WTC11 (cell line): ENCODE results near the gene AOC1. TPM values are rescaled to one million over a fixed set of nuclear protein-coding genes. Genes with fewer than 3 reads are reported as not detected.

ENCODE experiments used
- ATAC-seq: fragments of 200-7000 bp; cut with Tn5 transposase; 2 replicates; pipeline ENCODE4 v1.10.0; 2021; ENCODE audit warnings: mild to moderate bottlenecking, moderate library complexity
- CTCF ChIA-PET: fragments of 300-600 bp; sonication (Branson Sonifier 250); formaldehyde crosslinking; loops from one replicate; lab custom pipeline; 2021; ENCODE audit warnings: antibody characterized with exemption; lab: Charles Lee
- POLR2A ChIA-PET: fragments of 350-600 bp; sonication (Branson Sonifier 250); formaldehyde crosslinking; loops from one replicate; lab custom pipeline; 2021; ENCODE audit warnings: antibody characterized with exemption; lab: Charles Lee
- DNase-seq: peaks from one replicate; pipeline ENCODE4 v3.0.0; 2021; ENCODE audit warnings: low spot score
- H3K27ac Mint-ChIP-seq: 2 replicates; pipeline ENCODE4 v1.8.0; 2021; ENCODE audit warnings: mixed read lengths
- H3K27me3 Mint-ChIP-seq: 2 replicates; pipeline ENCODE4 v1.8.0; 2021; ENCODE audit warnings: low read depth, mild to moderate bottlenecking, moderate library complexity, mixed read lengths
- H3K36me3 Mint-ChIP-seq: 2 replicates; pipeline ENCODE4 v1.8.0; 2021; ENCODE audit warnings: mixed read lengths
- H3K4me1 Mint-ChIP-seq: 2 replicates; pipeline ENCODE4 v1.8.0; 2022; ENCODE audit warnings: mixed read lengths
- H3K4me3 Mint-ChIP-seq: 2 replicates; pipeline ENCODE4 v1.8.0; 2021; ENCODE audit warnings: mild to moderate bottlenecking, moderate library complexity, mixed read lengths
- H3K9me3 Mint-ChIP-seq: 2 replicates; pipeline ENCODE4 v1.8.0; 2021; ENCODE audit warnings: mixed read lengths
- ATF3 ChIP-seq: sonication (generic); formaldehyde crosslinking; conservative IDR thresholded peaks from 2 replicates; pipeline ENCODE4 v1.8.1; 2022; ENCODE audit warnings: mild to moderate bottlenecking, missing genetic modification reagents
- EMX1 ChIP-seq: fragments of 250-450 bp; sonication (Bioruptor Pico); IDR thresholded peaks from 2 replicates; pipeline ENCODE4 v1.8.0; 2021; ENCODE audit warnings: mild to moderate bottlenecking
- JUN ChIP-seq: sonication (generic); formaldehyde crosslinking; IDR thresholded peaks from 2 replicates; pipeline ENCODE4 v1.8.0; 2023; ENCODE audit warnings: mild to moderate bottlenecking, missing genetic modification reagents
- KAT7 ChIP-seq: sonication (generic); formaldehyde crosslinking; IDR thresholded peaks from 2 replicates; pipeline ENCODE4 v1.8.1; 2023; ENCODE audit warnings: missing genetic modification reagents, mild to moderate bottlenecking, borderline replicate concordance
- NR3C1 ChIP-seq: sonication (generic); formaldehyde crosslinking; conservative IDR thresholded peaks from 2 replicates; pipeline ENCODE4 v1.8.1; 2023; ENCODE audit warnings: low read depth, mild to moderate bottlenecking, missing genetic modification reagents
- OVOL2 ChIP-seq: fragments of 250-450 bp; sonication (Bioruptor Pico); IDR thresholded peaks from 2 replicates; pipeline ENCODE4 v1.9.0; 2021; ENCODE audit warnings: mild to moderate bottlenecking, borderline replicate concordance
- SMAD4 ChIP-seq: sonication (generic); formaldehyde crosslinking; IDR thresholded peaks from 2 replicates; pipeline ENCODE4 v1.8.0; 2022; ENCODE audit warnings: mild to moderate bottlenecking, missing genetic modification reagents
- SOX15 ChIP-seq: fragments of 250-450 bp; sonication (Bioruptor Pico); IDR thresholded peaks from 2 replicates; pipeline ENCODE4 v1.9.0; 2021; ENCODE audit warnings: mild to moderate bottlenecking
- ZBTB21 ChIP-seq: sonication (generic); formaldehyde crosslinking; IDR thresholded peaks from 2 replicates; pipeline ENCODE4 v1.8.1; 2023; ENCODE audit warnings: mild to moderate bottlenecking, missing genetic modification reagents, borderline replicate concordance
- ZMAT4 ChIP-seq: fragments of 250-450 bp; sonication (Bioruptor Pico); IDR thresholded peaks from 2 replicates; pipeline ENCODE4 v1.9.0; 2021; ENCODE audit warnings: mild to moderate bottlenecking
- ZNF396 ChIP-seq: fragments of 250-450 bp; sonication (Bioruptor Pico); IDR thresholded peaks from 2 replicates; pipeline ENCODE4 v1.8.0; 2021; ENCODE audit warnings: mild to moderate bottlenecking, moderate library complexity, borderline replicate concordance
- ZNF423 ChIP-seq: fragments of 250-450 bp; sonication (Bioruptor Pico); IDR thresholded peaks from 2 replicates; pipeline ENCODE4 v2.1.2; 2022; ENCODE audit warnings: mild to moderate bottlenecking, moderate library complexity
- ZNF425 ChIP-seq: fragments of 250-450 bp; sonication (Bioruptor Pico); conservative IDR thresholded peaks from 2 replicates; pipeline ENCODE4 v1.9.0; 2021; ENCODE audit warnings: mild to moderate bottlenecking
- ZNF512 ChIP-seq: sonication (generic); formaldehyde crosslinking; IDR thresholded peaks from 2 replicates; pipeline ENCODE4 v1.8.1; 2022; ENCODE audit warnings: missing genetic modification reagents, borderline replicate concordance
- total RNA-seq: library from RNA; stranded (reverse); gene quantifications from 3 replicates; pipeline ENCODE4 v1.2.3, GENCODE V29; 2021
- TF ChIP-seq, protein P1 (sequence below): sonication (generic); formaldehyde crosslinking; IDR thresholded peaks from 2 replicates; pipeline ENCODE4 v1.8.1; 2023; ENCODE audit warnings: mild to moderate bottlenecking, moderate library complexity, missing genetic modification reagents
- TF ChIP-seq, protein P2 (sequence below): sonication (generic); formaldehyde crosslinking; IDR thresholded peaks from 2 replicates; pipeline ENCODE4 v1.8.1; 2022; ENCODE audit warnings: low read depth, missing genetic modification reagents, borderline replicate concordance
- TF ChIP-seq, protein P3 (sequence below): fragments of 250-450 bp; sonication (Bioruptor Pico); IDR thresholded peaks from 2 replicates; pipeline ENCODE4 v2.1.2; 2022; ENCODE audit warnings: mild to moderate bottlenecking, moderate library complexity
- TF ChIP-seq, protein P4 (sequence below): sonication (generic); formaldehyde crosslinking; conservative IDR thresholded peaks from 2 replicates; pipeline ENCODE4 v1.8.1; 2023; ENCODE audit warnings: mild to moderate bottlenecking, low read depth, missing genetic modification reagents, moderate library complexity

Gene AOC1
- total RNA-seq, 1 experiment from 2014 or later, result 0.17 TPM

DNA sequence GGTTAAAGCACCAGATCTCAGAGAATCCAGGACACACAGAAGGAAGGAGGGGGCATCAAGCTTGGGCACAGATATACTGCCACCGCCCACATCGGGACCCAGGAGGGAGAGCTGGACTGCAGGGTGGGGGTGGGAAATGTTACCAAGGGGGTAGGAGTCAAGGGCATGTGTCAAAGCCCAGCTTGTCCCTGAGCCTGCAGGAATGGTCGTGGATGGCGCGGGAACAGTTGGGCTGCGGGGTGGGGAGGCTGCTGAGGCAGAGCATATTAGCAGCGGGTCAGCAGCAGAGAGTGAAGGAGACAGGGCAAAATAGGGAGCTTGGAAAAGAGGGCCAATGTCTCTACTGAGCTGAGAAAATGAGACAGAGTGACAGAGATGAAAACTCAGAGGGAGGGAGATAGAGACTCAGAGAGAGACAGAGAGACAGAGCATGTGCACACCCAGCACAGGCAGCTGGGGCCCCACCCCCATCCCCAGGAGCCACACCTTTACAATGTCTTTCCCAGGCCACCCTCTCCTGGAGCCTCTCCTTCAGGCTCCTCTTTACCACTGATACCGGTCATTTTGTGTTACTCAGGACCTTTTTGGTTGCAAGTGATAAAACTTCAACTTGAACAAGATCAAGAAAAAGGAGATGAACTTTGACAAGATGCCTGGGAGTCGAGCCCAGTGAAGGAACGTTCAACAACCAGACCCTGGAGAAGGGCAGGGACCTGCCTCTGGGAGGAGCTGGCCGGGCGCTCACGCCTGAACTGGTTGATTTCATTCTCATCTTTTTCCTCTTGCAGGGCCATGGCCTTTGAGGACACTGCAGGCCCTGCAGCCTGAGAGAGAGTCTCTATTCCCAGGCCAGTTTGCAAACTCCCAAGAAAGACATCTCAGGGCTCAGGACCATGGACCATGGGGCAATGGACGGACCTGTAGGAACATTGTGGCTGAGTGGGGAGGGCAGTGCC lies 50.0 kb downstream of the AOC1 start (continued):
- no peak for TF ChIP-seq ZNF425

- Mint-ChIP-seq H3K27ac (no peak overlapping the region), H3K36me3 (no peaks in the 10 kb centered on the region), H3K9me3 (no peaks in the 10 kb centered on the region), H3K27me3 (peaks cover 54% of the 10 kb centered on the region), H3K4me1 (peaks cover 22% of the 10 kb centered on the region), H3K4me3 (no peak overlapping the region)
- CTCF ChIA-PET, result no interaction called here
- no peak for TF ChIP-seq ZNF423
- TF ChIP-seq OVOL2, result no peak
- TF ChIP-seq, protein P1, sequence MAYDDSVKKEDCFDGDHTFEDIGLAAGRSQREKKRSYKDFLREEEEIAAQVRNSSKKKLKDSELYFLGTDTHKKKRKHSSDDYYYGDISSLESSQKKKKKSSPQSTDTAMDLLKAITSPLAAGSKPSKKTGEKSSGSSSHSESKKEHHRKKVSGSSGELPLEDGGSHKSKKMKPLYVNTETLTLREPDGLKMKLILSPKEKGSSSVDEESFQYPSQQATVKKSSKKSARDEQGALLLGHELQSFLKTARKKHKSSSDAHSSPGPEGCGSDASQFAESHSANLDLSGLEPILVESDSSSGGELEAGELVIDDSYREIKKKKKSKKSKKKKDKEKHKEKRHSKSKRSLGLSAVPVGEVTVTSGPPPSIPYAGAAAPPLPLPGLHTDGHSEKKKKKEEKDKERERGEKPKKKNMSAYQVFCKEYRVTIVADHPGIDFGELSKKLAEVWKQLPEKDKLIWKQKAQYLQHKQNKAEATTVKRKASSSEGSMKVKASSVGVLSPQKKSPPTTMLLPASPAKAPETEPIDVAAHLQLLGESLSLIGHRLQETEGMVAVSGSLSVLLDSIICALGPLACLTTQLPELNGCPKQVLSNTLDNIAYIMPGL (CRISPR knock-in tag), result no peak
- no peak for TF ChIP-seq KAT7 (CRISPR knock-in tag)
- TF ChIP-seq JUN (CRISPR knock-in tag), result no peak
- no peak for TF ChIP-seq ZNF396 (CRISPR knock-in tag)
- TF ChIP-seq NR3C1 (CRISPR knock-in tag), result no peak
- TF ChIP-seq, protein P2, sequence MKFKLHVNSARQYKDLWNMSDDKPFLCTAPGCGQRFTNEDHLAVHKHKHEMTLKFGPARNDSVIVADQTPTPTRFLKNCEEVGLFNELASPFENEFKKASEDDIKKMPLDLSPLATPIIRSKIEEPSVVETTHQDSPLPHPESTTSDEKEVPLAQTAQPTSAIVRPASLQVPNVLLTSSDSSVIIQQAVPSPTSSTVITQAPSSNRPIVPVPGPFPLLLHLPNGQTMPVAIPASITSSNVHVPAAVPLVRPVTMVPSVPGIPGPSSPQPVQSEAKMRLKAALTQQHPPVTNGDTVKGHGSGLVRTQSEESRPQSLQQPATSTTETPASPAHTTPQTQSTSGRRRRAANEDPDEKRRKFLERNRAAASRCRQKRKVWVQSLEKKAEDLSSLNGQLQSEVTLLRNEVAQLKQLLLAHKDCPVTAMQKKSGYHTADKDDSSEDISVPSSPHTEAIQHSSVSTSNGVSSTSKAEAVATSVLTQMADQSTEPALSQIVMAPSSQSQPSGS (CRISPR knock-in tag), result no peak
- no peak for TF ChIP-seq ATF3 (CRISPR knock-in tag)
- TF ChIP-seq SOX15 (CRISPR knock-in tag), result no peak
- TF ChIP-seq, protein P3, sequence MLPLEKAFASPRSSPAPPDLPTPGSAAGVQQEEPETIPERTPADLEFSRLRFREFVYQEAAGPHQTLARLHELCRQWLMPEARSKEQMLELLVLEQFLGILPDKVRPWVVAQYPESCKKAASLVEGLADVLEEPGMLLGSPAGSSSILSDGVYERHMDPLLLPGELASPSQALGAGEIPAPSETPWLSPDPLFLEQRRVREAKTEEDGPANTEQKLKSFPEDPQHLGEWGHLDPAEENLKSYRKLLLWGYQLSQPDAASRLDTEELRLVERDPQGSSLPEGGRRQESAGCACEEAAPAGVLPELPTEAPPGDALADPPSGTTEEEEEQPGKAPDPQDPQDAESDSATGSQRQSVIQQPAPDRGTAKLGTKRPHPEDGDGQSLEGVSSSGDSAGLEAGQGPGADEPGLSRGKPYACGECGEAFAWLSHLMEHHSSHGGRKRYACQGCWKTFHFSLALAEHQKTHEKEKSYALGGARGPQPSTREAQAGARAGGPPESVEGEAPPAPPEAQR (CRISPR knock-in tag), result no peak
- TF ChIP-seq ZBTB21 (CRISPR knock-in tag), result no peak
- POLR2A ChIA-PET, result no interaction called here
- no peak for ATAC-seq
- no peak for DNase-seq
Measured at GRCh38 chr7:150903606-150904005, 51.3 kb downstream of the AOC1 start.

DNA sequence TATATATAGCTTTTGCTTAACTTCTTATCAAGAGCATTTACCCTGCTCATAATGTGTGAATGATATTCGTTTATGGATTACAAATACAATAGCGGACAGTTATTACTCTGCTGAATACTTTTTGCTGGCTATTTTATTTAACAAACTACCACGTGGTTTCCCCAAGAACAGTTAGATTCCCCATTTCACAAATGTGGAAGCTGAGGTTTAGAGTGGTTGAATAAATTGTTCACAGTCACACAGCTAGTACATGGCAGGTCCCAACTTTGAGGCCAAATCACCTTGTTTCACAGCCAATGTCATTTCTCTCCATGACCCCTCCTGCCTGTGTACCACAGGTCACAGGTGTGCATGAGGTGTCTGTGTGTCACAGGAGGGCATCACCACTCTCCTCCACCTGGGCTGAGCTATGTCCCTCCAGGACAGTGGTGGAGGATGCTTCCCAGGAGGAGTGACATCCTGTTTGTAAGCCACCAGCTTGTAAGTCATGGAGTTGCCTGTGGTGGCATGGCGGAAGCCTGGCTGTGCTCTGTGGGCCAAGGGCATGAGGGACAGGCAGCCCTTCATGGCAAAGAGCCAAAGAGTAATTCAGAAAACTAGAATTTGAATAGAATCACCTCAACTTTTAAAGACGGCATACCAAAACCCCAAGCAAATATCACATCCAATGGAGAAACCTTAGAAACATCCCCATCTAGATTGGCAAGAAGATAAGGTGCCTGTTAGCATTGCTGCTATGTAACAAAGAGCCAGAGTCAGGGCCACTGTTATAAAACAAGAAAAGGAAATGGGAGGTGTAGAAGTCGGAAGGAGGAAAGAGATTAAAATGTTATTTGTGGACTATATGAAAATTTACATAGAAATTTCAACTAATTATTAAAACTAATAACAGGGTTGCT lies 51.9 kb downstream of the AOC1 start:
- Mint-ChIP-seq H3K27me3 (peaks cover 48% of the 10 kb centered on the region), H3K27ac (no peak overlapping the region), H3K36me3 (no peaks in the 10 kb centered on the region), H3K4me1 (peaks cover 22% of the 10 kb centered on the region), H3K4me3 (no peak overlapping the region), H3K9me3 (no peaks in the 10 kb centered on the region)
- TF ChIP-seq, protein P4, sequence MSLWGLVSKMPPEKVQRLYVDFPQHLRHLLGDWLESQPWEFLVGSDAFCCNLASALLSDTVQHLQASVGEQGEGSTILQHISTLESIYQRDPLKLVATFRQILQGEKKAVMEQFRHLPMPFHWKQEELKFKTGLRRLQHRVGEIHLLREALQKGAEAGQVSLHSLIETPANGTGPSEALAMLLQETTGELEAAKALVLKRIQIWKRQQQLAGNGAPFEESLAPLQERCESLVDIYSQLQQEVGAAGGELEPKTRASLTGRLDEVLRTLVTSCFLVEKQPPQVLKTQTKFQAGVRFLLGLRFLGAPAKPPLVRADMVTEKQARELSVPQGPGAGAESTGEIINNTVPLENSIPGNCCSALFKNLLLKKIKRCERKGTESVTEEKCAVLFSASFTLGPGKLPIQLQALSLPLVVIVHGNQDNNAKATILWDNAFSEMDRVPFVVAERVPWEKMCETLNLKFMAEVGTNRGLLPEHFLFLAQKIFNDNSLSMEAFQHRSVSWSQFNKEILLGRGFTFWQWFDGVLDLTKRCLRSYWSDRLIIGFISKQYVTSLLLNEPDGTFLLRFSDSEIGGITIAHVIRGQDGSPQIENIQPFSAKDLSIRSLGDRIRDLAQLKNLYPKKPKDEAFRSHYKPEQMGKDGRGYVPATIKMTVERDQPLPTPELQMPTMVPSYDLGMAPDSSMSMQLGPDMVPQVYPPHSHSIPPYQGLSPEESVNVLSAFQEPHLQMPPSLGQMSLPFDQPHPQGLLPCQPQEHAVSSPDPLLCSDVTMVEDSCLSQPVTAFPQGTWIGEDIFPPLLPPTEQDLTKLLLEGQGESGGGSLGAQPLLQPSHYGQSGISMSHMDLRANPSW, result no peak
- TF ChIP-seq EMX1 (CRISPR knock-in tag) (no peak), SMAD4 (CRISPR knock-in tag) (no peak), ZNF512 (CRISPR knock-in tag) (no peak), ZMAT4 (CRISPR knock-in tag) (no peak)
- DNase-seq (no peak), ATAC-seq (no peak)
- POLR2A ChIA-PET, result no interaction called here
- CTCF ChIA-PET, result no interaction called here
